Stimulated activated CD4-positive, alpha-beta T cell treated with anti-CD3 and anti-CD28 coated beads, TNF-alpha, amount 100 ng/mL, for 24 hours (primary cell): Measurements from ENCODE around the gene CT83.

Experiments used
- DNase-seq, 3 experiments: peaks; one replicate each; pipeline ENCODE4 v3.0.0-alpha.2; 2020; ENCODE audit warnings: low read depth in 3 of 3

CT83 gene, protein sequence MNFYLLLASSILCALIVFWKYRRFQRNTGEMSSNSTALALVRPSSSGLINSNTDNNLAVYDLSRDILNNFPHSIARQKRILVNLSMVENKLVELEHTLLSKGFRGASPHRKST

DNA sequence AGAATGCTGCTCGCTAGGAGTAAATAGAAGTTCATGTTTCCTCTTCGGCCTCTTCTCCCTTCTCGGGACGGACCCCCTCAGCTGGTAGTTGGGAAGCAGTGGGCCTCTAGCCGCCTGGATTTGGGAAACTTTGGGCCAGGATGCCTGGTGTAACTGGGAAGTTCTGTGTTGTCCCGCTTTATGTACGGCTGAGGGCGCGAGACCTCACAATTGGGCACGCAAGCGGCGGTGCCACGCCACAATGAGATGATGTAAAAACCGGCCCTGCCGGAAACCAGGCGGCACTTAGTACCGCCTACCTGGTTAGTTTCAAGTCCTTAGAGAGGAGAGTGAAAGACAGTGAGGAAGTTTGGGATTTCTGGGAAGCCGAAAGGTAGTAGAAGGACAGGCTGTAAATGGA lies at the start of gene CT83:
Gene CT83, minus strand, starts transcription at position 155 of the 400 bp plus-strand sequence. Its CDS starts 120 bp downstream, at position 35.
- DNase-seq: no peak

DNA sequence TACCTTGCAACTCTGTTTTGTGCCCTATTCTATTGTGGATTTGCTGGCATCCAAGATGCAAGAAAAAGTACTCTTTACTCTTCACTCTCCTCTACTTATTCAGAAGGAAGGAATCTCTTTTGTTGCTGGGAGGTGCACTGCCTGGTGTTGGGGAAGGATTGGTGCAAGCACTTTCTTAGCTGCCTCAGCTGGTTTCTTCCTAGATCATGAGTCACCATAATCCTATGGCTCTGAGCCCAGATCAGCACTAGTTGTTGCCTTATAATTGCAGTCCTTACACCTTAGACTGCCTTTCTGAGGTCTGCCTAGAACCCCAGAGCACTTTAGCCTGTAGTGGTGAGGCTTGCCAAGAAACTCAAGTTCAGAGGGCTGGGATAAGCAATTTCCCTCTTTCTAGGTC lies 37.0 kb upstream of the CT83 start:
- no peak for DNase-seq

DNA sequence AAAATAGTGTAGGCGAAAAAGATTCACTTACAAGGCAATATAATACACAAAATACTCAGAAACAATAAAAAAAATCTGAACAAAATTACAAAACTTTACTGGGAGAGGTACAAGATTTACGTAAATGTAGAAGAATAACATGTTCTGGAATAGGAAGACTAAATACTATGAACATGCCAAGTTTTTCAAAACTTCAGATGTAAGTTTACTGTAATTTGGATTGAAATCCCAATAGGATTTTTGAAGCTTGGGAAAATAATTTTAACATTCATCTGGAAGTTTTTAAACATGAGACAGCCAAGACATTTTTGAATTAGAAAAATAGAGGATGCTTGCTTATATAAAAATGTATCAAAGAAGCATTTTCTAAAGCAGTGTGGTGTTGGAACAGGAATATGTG lies 30.5 kb upstream of the CT83 start:
- no peak for DNase-seq

DNA sequence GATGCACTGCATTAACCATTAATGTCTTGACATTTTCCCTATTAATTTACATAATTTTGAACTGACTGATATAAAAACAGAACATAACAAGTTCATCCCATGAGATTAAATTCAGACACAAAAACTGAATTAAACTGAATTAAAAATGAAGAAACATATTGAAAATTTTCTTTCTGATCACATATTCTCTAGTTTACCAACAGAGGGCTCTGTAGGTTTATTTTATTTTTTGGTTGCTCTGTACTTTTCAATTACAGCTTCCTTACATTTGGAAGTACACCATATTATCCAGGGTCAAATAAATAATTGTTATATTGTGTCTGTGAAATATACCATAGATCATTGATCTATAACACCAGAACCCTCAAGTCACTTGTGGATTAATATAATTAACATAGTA lies 27.3 kb upstream of the CT83 start:
- no peak for DNase-seq

DNA sequence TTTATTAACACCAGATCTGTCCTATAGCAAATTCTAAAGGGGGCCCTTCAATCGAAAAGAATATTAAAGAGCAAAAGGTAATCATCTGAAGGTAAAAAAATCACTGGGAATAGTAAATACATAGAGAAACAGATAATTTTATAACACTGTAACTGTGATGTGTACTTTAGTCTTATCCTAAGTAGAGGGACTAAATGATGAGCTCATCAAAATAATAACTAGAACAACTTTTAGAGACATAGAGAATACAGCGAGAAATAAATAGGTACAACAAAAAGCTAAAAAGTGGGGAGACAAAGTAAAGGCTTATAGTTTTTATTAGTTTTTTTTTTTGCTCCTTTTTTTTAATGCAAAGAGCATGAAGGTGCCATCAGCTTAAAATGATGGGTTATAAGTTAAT lies 17.3 kb upstream of the CT83 start:
- no peak for DNase-seq

DNA sequence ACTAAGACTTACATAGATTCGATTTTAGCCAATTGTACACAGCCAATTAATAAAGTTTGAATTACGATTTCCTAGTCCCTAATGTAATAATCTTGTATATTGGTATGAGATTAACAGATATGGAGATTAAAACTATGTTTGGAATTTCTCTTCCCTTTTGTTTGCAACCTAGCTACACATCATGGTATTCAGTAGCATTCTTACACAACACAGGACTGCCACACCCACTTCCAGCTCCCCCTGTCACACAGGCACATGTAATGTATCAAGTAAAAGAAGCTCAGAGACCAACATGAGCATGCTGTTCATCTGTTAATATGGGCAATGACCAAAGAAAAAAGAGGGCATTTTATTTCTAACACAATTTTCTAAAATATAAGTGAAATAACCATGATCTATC lies 13.6 kb downstream of the CT83 start:
- no peak for DNase-seq

DNA sequence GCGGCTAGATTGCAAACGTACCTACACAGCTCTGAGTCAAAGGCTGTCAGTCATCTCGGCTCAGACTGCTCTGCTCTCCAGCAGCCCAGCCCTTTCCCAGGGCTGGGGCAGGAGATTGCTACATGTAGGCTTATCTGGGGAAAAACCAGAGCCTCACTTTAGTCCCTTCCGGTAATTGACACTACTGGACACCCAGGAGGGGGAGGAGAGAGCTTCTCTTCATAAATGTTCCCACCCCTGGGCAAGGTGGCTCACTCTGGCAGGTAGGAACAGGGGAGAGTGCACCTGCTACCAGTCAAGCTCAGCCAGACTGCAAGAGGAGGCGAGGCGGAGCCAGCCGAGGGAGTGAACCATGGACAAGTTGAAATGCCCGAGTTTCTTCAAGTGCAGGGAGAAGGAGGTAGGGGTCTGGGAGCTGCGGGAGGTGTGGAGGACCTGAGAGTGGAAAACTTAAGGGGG lies 26.4 kb downstream of the CT83 start, which contains the start of gene SLC6A14:
Gene SLC6A14, plus strand, starts transcription at position 249 of the 459 bp plus-strand sequence. Its CDS starts 104 bp downstream, at position 353.
- no peak for DNase-seq

DNA sequence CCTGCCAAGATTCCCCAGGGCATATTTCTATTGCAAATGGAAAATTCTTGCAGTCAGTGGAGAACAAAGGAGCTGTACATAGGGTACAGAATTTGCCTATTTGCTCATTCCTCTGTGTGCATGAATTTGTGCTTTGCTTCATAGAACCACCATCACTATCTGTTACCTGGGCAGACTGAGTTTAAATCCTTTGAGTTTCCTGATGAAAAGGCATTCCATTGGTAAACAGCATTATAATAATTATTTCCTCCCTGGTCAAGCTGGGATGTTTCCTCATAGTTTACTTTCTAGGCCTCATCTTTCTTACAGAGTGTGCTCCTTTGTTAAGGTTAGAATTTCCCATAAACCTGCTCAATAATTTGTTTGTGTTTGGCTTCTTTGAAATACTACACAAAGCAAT lies 27.2 kb downstream of the CT83 start:
- DNase-seq: no peak

DNA sequence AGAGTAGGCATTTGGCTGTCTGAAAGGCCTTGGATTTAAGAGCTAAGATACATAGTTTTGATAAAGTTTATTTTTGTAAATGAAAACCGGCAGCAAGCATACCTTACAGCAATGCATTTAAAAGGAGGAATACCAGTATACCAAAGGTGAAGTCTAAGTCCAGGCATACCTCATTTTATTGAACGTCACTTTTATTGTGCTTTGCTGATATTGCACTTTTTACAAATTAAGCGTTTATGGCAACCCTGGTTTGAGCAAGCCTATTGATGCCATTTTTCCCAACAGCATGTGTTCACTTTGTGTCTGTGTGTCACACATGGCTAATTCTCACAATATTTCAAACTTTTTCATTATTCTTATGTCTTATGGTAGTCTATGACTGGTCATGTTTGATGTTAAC lies 34.8 kb downstream of the CT83 start:
- DNase-seq: no peak

DNA sequence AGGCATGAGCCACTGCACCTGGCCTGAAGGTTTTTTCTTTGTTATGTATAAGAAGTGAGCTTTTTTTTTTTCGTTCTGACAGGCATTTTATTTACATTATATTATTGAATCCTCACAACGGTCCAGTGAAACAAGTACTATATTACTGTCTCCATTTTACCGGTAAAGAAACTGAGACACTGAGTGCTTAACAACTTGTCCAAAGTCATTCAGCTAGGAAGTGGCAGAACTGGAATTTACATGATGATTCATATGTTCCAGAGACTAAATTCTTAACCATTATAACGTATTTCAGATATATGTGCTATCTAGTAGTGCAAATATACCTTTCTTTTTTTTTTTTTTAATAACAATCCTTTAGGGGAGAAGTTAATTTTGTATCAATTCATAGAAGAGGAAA lies 44.8 kb downstream of the CT83 start:
- DNase-seq: no peak

DNA sequence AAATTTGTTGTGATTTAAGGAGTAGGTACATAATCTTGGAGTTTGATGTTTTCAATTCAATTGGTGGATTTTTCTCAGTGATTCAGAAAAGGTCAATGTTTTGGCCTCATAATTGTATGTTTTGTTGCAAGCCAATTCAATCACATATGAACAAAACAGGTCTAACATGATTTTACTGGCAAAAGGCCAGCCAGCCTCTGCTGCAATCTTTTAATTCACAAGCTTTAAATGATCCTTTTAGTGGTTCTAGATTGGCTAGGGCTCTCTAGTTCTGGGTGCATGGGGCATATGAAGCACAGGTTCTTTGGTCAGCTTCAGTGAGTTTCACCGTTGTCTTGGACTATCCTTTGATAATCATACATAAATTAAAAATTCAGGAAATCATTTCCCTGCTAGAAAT lies 45.6 kb downstream of the CT83 start:
- DNase-seq: no peak

DNA sequence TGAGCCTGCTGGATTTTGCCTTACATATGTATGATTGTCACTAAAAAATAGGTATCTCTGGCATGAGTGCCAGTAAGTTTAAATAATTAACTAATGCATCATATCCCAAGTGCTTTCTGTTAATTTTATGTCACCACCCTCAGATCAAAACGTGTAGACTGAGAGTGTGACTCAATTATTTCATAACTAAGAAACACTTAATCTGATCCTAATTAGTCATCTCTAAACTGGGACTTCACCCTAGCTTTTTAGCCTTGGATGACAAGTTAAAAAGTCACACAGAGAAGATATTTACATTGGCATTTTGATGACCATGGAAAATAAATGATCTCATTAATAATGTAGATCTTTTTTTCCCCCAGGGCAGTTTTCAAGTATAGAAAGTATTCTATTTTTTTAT lies 49.5 kb downstream of the CT83 start:
- no peak for DNase-seq
